Left lobe of liver (tissue), 2 donors: ENCODE measurements around the gene VWA3B. TPM values are rescaled to one million over a fixed set of nuclear protein-coding genes. Genes with fewer than 3 reads are reported as not detected.
"Not testable (repeated sequence)": the region's sequence is repeated elsewhere in the genome, so short reads cannot be mapped to it uniquely, and the experiment has no call there.

Experiments used
- ATAC-seq: fragments of 200-7000 bp; cut with Tn5 transposase; one replicate; pipeline ENCODE4 v1.9.1; 2020; ENCODE audit warnings: mild to moderate bottlenecking, moderate library complexity
- DNase-seq: peaks from one replicate; pipeline ENCODE4 v3.0.0-alpha.2; 2020; ENCODE audit warnings: low spot score
- total RNA-seq: library from RNA; stranded (reverse); gene quantifications from one replicate; pipeline ENCODE4 v1.2.1, GENCODE V29; 2021
- donor health status: DM: no; HTN: no; CAD: no; lungs with moderate emphysema.
- donor health status: DM: no; HTN: yes; CAD: no.

Gene VWA3B
- total RNA-seq, 1 donor from 2014 or later: 0.18 TPM

DNA sequence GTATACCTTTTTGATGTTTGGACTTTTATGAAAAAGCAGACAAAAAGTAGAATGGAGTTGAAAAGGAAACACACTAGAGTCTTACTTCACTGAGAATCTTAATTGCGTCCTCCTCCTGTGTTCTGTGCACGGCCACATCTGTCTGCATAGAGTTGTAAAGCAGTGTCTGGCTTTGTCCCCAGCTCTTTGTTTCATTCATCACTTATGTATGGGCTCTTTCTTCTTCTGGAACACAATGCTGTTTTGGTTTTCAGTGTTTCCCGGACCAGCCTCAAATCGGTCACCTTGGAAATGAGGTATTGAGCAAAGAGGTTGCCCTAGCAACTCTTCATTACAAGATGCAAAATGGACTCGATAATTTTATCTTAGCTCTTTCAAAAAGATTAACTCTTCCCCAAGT is 155.0 kb downstream of the VWA3B start:
- ATAC-seq (no peak), DNase-seq (no peak)

DNA sequence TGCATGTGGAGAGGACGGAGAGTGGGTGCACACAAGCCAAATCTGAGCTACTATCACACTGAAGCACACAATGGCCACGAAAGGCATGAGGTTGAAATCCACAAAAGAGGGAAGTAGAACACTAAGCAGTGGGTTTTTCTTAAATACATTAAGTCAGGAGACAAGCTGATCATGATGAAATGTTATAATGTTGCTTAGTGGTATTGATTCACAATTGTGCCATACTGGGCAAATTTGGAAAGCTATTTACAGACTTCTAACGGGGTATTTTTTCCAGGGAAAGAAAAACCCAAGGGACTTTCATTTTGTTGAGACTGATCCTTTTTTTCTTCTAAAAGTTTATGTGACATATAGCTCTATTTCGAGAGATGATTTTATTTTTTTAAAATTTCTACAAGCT is 158.5 kb downstream of the VWA3B start:
- no peak for DNase-seq
- ATAC-seq: no peak

DNA sequence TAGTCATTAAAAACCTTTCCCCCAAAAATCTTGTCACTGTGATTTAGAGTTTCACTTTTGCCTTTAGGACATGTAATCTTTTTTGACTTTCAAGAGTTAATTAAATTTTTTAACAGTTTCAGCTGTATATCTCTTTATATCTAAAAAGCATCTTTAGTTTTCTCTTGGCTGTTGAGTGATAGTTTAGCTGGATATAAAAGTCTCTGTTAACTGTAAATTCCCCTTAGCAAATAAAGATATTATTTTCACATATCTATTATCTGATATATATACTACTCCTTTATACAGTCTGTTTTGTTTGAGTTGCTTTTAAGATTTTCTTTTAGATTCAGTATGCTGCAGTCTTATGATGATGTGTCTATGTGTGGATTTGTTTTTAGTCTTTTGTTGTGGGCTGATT is 160.4 kb downstream of the VWA3B start:
- DNase-seq (no peak), ATAC-seq (no peak)

DNA sequence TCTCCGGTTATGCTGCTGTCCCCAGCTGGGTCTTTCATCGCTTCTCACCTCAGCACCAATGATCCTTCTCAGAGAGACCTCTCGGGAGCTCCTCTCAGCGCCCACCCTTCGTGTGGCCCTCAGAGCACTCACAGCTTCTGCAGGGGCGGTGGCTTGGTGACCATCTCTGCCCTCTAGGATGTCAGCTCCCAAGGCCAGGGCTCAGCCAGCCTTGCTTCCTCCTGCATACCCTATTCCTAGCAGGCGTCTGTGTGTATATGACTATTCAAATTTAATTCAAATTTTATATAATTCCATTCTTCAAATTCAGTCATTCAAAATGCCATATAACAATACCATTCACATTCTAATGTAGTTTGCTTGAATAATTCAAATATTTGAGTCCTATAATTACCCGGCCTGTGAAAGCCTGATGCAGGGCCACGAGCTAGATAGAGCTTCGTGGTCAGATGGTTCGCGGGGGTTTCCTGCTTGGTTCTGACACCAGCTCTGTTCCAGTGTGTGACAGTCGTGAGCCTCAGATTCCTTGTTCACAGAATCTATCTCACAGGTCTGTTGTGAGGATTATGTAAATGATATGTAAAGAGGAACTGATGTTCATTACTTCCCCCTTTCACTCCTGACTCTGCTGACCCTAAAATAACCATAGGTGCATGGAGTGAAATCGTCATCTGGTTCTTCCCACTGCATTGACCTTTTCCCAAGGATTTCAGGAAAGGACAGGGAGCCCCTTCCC is 165.2 kb downstream of the VWA3B start:
- DNase-seq: no peak
- no peak for ATAC-seq

DNA sequence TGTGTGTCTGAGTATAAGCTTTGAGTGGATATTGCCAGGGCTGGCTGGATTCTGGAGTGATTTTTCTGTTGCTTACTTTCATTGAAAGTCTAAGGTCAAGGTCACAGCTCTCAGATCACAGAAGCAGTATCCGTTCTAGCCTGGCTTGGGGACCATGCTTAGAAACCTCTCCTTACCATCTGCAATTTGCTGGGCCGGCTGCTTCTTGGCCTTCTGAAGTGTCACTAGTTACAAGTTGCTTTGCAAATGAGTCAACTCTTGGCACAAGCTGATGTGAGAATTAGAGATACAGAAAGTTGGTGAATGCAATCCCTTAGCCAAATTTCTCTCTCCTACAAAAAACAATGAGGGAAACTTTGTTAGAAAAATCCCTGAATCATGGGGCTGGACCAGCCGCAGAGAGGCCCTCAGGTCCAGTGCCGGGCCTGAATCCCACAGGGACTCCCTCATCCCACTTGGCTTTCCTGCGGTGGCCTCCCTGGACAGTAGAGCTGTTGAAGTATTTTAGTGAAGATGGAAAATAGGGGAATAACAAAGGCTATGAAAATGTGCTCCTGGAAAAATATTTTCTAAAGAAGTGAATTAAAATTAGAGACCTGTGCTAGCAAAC is 166.6 kb downstream of the VWA3B start:
- ATAC-seq: no peak
- DNase-seq: no peak

DNA sequence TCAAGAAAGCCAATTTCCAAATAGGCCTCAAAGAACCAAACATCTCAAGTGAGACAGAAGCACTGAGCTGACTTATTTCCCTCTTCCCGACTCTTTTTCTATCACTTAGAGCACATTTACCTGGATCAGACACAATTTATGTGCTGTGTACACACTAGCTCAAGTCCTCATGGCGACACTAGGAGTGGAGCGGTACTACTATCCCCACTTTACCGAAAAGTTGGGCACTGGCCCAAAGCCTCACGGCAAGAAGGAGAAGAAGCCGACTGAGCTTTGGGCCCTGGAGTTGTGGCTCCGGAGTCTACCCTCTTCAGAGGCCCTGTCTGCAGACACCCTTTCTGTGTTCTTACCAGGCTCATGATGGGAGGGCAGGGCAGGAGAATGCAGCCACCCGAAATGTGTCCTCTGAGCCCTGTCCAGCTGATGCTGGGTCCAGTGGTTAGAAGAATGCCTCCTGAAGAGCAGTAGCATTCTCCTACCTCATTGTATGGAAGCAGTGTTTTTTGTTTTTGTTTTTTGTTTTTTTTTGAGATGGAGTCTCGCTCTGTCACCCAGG is 167.6 kb downstream of the VWA3B start:
- ATAC-seq (no peak), DNase-seq (no peak)

DNA sequence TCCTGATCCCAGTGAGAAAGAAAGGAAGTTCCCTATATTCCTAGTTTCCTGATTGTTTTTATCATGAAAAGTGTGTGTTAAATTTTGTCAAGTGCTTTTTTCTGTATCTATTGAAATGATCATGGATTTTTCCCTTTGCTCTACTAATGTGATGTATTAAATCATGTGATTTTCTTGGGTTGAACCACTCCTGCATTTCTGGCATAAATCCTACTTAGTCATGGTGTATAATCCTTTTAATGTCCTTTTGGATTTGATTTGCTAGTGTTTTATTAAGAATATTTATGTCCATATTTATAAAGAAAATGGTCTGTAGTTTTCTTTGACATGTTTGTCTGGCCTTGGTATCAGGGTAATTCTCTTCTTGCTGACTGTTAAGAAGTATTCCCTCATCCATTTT is 171.9 kb downstream of the VWA3B start:
- ATAC-seq: no peak
- DNase-seq: no peak

DNA sequence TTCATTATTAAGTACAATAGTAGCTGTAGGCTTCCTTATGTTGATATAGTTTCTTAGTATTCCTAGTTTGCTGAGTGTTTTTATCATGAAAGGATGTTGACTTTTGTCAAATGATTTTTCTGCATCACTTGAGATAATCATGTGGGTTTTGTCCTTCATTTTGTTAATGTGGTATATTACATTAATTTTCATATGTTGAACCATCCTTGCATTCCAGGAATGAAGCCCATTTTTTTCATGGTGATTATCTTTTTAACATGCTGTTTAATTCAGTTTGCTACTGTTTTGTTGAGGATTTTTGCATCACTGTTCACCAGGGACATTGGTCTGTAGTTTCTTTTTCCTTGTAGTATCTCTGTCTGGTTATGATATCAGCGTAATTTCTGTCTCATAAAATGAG is 176.4 kb downstream of the VWA3B start:
- DNase-seq (no peak), ATAC-seq (no peak)

DNA sequence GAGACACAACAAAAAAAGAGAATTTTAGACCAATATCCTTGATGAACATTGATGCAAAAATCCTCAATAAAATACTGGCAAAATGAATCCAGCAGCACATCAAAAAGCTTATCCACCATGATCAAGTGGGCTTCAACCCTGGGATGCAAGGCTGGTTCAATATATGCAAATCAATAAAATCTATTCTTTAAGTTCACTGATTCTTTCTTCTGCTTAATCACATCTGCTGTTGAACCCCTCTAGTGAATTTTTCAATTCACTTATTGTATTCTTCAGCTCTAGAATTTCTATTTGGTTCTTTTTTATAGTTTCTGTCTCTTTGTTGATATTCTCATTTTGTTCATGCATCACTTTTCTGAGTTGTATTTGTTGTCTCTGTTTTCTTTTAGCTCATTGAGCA is 181.3 kb downstream of the VWA3B start:
- DNase-seq, ATAC-seq: not testable (repeated sequence)

DNA sequence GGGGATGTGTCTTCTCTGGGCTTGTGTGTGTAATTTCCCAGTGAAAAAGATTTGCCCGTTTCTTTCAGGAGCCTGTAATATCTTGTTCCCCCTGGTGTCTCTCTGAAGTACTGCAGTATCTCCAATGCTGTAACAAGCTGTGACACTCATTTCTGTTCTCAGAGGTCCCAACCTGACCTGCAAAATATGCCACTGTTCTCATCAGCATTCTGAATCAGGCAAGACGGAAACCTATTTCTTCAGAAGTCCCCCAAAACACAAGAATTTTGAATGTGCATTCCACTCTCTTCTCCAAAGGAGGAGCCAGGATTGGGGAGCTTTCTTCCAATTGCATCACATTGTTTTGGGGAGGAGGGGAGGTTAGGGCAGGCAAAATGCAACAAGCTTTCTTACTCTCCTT is 182.3 kb downstream of the VWA3B start:
- DNase-seq (no peak), ATAC-seq (peak; percentile 97)

DNA sequence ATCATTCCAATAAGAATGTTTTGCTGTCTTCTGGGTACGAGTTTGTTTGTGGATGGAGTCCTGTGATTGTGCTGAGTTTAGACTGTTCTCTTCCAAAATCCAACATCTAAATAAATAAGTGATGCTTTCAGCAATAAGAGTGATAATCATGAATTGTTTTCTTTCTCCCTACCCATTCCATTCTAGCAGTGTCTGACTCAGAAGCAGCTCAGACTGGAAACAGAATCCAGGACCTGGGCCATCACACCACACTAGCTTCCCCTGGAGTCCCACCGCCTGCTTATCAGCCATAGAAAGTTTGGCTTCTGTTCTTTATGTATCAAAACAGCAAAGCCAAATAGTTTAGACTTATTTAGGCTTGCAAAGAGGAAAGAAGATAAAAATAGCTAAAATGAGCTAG is 182.9 kb downstream of the VWA3B start:
- DNase-seq: no peak
- no peak for ATAC-seq

DNA sequence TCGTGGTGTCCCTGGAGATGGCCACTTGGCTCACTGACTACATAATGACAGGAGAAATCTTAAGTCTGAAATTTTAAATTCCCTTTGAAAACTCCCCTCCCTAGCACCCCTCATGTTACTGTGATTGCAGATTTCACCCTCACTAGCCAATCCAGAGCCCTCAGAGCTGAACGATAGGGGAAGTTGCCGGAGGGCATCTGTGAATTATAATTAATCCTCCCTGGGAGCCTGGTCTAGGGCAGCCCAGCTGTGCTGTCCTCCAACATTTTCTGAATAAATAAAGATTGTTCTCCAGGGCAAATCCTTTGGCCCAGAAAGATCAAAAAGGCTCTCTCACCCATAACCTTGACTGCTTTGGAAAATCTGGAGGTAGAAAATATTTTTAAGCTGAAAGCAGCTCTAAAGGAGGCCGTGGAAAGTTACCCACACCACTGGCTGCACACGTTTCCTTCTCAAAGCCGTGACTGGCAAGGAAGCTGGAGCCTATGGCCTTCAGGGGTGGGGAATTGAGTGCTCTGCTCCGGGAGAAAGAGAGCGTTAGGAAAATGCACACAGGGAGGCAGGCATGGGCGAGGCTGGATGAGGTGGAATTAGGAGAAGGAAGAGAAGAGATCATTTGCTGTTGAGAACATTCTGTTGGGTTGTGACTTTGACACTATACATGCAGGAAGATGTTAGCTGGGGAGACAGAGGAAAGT is 190.3 kb downstream of the VWA3B start:
- ATAC-seq (no peak), DNase-seq (no peak)

DNA sequence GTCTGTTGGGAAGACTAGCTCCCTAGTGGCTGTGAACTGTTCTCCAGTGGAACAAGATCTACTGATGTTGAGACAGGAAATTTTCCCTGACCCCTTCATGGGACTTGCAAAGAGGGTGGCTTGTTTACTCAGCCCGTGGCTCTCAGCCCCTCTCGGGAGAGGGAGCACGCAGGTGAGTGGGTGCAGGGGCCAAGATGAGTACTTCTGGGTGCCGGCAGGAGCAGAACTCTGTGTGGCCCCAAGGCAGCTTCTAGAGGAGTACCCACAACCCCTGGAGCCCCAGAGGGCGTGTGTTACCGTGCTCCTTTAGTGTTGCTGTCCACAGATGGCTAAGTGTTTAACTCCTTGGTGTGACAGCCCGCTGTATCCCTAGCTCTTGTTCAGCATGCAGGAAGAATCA is 191.1 kb downstream of the VWA3B start:
- no peak for ATAC-seq

DNA sequence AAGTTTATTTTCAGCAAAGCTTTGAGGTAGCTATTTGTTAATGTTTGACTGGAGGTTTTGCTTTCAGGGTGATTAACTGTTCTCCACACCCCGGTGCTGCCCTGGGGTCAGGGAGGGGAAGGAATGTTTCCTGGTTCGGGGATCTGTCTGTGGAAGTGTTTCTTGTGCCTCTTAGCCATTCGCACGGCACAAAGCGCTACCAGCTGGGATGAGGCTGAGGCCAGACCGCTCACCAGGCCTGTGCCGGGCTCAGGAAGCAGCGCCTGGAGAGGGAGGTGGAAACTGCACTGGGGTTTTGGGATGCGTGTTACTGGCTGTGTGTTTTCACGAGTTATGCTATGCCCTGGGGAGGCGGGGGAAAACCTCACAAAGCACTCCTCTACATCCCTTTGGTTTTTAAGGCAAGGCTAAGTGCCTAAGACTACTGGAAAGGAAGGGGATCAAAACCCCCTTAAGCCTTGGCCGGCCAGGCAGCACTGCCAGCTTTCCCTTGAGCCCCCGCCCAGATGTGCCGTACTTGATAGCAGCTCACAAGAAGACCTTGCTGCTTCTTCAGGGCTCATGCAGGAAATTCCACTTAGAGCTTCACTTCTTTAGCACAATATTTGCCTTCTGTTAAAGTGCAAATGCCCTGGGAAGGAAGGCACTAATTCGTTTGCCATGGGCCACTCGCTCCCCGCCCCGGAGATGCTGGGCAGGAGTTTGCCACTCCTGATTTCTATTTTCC is 193.6 kb downstream of the VWA3B start:
- ATAC-seq (peak; percentile 43), DNase-seq (no peak)

More for the DNA sequence above, 191.1 kb downstream of the VWA3B start:
- no peak for DNase-seq

DNA sequence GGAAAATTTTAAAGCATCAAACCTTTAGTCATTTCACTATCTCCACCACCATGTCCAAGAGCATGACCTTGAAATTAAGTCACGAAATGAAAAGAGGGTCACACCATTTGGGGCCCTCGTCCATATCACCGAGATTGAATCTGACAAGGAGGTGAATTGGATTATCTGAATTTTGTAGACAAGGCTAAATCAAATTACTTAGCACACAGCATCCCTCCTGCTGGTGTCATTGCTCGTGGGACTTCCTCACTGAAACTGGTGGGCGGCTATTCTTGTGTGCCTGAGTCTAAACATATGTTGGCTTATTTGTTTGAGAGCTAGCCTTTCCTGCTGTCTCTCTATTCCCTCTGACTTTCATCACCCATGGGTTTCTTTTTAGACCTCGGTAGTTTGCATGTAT is 194.6 kb downstream of the VWA3B start:
- no peak for ATAC-seq

DNA sequence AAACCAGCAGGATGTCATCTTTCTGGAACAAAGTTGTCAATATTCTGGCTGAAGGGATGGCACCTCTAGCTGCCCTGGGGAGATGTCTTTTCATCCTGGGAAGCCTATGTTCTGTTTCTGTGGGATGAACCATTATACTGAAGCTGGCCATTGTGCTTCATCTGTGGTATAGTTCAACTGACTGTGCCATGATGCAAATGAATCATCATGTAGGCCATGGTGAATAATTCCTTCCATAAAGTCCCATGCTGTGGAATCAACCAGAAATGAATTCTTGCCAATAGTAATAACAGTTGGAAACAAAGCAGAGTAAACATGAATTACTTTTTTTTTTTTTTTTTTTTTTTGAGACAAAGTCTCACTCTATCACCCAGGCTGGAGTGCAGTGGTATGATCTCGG is 195.1 kb downstream of the VWA3B start:
- ATAC-seq: no peak

More for the DNA sequence above, 194.6 kb downstream of the VWA3B start:
- no peak for DNase-seq

DNA sequence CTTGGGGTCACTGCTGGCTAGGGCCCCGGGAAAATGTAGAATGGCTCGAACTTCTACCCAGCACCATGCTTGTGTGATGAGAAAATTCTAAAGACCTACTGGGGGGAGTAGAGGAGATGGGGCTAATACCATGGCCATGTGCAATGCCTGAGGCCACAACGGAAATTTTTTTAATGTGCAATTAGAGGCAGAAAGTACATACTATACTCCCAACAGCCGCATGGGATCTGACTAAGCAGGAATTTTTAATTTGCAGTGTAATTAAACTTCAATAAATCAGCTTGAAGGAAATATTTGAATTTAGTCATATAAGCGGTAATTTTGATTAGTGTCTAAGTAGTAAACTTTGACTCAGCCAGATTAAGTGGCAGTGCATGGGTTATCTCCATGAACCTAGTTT is 206.1 kb downstream of the VWA3B start:
- DNase-seq (no peak), ATAC-seq (no peak)

More for the DNA sequence above, 195.1 kb downstream of the VWA3B start:
- DNase-seq: no peak

DNA sequence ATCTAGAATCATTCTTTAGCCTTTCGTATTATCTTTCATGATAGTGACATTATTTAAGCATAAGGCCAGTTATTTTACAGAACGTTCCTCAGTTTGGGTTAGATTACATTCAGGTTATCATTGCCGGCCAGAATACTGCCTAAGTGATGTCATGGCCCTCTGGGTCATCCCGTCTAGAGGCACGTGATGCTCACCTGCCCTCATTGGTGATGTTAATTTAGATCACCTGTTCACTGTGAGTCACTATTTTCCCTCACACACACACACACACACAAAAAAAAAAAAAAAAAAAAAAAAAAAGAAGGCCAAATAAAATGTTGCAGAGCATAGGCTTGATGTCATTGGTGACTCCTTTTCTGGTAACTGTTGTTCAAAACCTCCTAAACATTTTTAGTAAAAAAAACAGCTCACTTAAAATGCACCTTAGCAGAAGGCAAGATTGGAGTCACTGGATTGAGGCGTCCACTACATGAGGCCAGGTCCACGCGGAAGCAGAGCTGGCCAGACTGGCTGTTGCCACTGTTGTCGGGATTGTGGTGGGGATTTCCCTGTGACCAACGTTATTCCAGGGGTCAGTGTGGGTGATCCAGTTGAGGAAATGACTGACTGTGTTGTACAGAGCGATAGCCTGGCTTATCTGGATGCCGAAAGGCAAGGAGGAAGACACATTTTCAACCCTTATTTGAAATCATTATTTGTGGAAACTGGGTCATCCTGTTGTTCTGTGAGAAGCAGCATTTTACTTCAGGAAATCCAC is 207.1 kb downstream of the VWA3B start:
- ATAC-seq: peak; percentile 63
- peak; percentile 59 for DNase-seq

DNA sequence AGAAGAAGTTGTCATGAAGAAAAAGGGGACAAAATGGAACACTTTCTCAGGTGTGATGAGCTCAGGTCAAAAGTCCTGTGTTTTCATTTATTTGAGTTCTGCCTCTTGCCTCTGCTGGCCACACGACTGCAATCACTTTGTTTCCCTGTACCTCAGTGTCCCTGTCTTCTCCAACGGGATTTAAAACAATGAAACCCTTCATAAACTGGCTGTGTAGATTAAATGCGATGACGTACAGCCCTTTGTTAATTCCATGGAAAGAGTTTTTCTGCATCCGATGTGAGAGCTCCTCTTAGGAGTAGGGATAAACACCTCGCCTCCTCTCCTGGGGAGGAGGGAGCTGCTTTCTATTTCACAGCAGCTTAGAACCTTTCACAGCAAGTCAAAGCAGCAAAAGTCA is 207.7 kb downstream of the VWA3B start:
- ATAC-seq: peak; percentile 35

DNA sequence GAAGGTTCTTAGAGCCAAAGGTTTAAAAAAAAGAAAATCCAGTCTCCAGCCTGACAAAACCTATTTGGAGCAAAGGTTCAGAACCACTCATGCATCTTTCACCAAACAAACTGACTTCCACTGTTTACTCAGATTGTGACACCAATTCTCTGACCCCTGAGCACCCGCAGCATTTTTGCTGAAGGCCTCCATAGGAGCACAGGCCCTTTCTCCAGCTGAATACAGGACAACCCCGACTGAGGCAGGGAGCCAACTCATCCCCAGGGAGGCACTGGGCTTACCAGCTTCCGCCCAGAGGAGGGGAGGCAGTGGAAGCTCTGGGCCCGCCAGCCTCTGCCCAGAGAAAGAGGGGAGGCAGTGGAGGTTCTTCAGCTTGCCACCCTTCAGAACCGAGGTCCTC is 208.3 kb downstream of the VWA3B start:
- ATAC-seq: peak; percentile 77
- DNase-seq: peak; percentile 63

More for the DNA sequence above, 207.7 kb downstream of the VWA3B start:
- no peak for DNase-seq
